GM18517 (cell line): ENCODE results near the gene NAMPT.

Experiments
- ATAC-seq: cut with Tn5 transposase; IDR thresholded peaks from one replicate; pipeline ENCODE4 v1.9.1; 2021; ENCODE audit warnings: mild to moderate bottlenecking, moderate library complexity; ENCODE audit not compliant: unreplicated experiment

The NAMPT gene

GRCh38 chr7:106277976-106278375 lies 6.8 kb downstream of the NAMPT start:
- no peak for ATAC-seq

DNA sequence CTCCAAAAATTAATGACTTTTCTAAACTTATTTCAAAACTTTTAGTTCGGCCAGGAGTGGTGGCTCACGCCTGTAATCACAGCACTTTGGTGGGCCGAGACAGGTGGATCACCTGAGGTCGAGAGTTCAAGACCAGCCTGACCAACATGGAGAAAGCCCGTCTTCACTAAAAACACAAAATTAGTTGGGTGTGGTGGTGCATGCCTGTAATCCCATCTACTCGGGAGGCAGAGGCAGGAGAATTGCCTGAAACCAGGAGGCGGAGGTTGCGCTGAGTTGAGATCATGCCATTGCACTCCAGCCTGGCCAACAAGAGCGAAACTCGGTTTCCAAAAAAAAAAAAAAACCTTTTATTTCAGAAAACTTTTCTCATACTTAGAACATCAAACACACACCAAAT lies 8.3 kb downstream of the NAMPT start:
- no peak for ATAC-seq

- ATAC-seq: no peak
Observed at GRCh38 chr7:106273009-106273668, 11.6 kb downstream of the NAMPT start.

DNA sequence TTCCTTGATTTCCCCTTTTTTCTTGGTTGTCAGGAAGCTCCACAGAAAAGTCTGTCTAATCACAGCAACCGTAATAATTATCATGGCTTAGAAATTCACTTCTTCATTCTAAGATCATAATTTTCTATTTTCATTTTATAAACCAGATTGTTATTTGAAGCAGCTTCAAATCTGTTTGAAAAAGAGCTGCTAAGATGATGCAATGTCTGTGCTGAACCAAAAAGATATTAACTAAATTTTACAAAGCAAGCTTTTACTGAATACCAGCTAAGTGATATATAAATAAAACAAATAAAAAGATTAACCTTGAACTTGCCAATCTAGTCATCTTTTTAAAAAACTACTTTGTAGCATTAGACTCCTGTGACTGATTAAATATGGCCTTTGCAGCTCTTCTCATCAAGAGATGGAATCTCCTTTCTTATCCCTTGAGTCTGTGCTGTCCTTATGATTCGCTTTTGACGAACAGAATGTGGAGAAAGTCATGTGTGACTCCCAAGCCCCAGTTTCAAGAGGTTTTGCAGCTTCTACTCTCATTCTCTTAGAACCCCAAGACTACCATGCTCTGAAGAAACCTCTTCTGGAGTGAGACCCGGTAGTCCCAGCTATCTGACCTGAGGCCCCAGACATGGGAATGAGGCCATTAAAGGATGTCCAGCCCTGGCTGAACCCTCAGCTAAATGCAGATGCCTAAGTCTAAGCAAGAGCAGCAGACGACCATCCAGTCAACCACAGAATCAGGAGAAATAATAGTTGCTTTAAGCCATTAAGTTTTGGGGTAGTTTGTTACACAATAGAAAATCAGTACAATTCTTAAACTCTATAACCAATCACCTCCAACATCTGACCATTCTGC lies 14.4 kb downstream of the NAMPT start:
- ATAC-seq: no peak

GRCh38 chr7:106269254-106269961 lies 15.4 kb downstream of the NAMPT start:
- no peak for ATAC-seq

DNA sequence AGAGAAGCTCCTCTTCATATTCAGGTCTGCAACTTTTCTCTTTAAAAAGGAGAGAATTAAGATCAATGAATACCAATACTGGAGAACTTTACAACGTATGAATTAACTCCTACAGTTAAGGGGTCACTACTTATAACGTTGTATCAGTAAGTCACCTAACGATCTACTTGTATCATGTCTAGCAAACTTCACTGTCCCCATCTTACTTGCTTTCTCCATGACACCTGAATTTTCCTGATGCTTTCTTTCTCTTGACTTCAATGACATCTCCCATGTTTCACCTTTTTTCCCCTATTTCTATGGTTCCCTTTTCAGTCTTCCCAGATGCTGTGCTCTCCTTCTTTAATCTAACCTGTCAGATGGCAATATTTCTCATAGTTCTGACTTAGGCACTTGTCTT lies 19.6 kb downstream of the NAMPT start:
- no peak for ATAC-seq

GRCh38 chr7:106262221-106262881 lies 22.4 kb downstream of the NAMPT start:
- no peak for ATAC-seq

GRCh38 chr7:106260136-106260561 lies 24.6 kb downstream of the NAMPT start:
- peak; percentile 49 for ATAC-seq

DNA sequence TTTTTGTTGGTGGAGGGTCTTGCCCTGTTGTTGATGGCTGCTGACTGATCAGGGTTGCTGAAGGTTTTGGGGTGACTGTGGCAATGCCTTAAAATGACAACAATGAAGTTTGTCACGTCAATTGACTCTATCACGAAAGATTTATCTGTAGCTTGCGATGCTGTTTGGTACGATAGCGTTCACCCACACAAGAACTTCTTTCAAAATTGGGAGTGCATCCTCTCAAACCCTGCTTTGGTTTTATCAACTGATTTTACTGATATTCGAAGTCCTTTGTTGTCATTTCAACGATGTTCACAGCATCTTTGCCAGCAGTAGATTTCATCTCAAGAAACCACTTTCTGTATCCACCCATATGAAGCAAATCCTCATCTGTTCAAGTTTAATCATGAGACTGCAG lies 26.0 kb downstream of the NAMPT start:
- ATAC-seq: no peak

- ATAC-seq: no peak
Observed at GRCh38 chr7:106257752-106258151, 27.0 kb downstream of the NAMPT start.

GRCh38 chr7:106256144-106256543 lies 28.6 kb downstream of the NAMPT start:
- no peak for ATAC-seq

DNA sequence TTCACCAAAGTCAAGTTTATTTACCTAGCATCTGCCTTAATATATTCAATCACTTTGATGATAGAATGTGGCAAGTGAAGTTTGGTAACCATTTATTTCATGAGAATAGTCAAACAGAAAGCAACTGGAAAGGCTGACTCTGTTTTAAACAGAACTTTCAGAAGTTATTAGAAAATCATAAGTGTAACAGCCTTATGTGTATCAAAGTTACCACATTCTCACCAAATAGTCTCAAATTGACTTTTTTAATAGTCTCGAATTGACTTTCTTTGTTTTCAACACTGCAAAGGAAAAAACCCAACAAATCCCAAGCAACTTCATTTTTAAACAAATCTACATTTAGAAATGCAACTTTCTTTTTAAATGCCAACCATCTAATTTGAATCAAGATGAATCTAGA lies 29.5 kb downstream of the NAMPT start:
- ATAC-seq: no peak

GRCh38 chr7:106254525-106255116 lies 30.2 kb downstream of the NAMPT start:
- no peak for ATAC-seq

- ATAC-seq: no peak
Observed at GRCh38 chr7:106252568-106252967, 32.2 kb downstream of the NAMPT start.

- ATAC-seq: no peak
Observed at GRCh38 chr7:106249488-106249887, 35.3 kb downstream of the NAMPT start.

DNA sequence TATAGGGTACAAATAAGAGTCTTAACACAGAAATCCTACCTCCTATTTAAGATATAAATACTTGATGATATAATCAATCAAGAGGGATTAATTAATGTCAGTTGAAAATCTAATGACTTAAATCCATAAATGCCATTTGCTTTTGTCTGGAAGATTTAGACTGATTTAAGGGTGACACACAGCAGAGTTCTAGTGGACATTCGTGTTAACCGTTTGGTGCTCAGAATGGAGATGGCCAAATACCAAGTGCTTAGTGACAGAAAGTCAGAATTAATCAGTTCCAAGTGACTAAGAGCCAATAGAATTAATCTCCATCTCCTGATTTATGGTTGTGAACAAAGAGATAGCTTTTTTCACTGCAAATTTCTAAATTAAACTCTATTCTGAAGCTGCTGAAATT lies 36.2 kb downstream of the NAMPT start:
- no peak for ATAC-seq

DNA sequence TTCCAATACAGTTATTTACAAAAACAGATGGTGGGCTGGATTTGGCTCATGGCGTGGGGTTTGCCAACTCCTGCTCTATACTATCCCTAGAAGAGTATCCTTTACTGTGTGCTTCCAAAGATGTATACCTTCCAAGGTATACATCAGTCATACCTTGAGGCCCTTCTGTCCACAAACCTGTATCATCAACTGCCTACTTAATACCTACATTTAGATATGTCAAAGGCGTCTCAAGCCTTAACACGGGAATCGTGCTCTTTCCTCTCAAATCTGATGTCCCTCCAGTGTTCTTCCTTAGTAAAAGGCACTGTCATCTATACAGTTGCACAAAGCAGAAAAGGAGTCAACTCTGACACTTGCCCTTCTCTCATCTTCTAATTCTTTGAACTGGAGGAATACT lies 36.9 kb downstream of the NAMPT start:
- ATAC-seq: no peak

DNA sequence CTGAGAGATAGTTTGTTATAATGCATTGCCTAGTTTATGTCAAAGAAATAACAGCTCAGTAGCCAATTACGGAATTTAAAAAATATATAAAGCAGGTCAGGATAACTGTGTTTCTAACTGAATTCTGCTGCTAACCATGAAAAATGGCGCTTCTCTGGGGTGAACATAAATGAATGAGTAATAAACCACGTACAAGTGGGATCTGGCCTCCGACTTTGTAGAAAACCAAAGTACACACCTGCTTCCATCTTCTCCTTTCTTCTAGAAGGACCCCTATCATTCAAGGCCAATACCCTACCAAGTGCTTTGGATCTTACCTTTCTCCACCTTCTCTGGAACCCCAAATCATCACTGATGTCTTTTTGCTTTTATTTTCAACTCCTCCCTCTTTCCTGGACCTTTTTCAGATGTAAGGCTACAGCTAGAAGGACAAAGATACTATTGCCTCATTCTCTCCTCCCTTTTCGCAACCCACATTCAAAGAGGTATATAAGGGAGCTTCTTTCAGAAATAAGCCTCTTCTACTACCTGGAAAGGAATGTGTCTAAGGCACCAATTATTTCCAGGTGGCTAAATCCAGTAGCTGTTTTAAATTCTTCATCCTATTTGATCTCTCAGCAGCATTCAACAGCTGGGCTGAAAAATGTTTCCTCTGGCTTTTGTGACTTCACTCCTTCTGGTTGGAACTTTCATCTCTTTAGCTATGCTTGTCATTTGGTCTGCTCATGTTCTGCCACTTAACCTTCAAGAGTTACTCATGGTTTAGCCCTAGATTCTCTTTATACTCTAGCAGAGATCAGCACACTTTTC lies 37.7 kb downstream of the NAMPT start:
- ATAC-seq: no peak

DNA sequence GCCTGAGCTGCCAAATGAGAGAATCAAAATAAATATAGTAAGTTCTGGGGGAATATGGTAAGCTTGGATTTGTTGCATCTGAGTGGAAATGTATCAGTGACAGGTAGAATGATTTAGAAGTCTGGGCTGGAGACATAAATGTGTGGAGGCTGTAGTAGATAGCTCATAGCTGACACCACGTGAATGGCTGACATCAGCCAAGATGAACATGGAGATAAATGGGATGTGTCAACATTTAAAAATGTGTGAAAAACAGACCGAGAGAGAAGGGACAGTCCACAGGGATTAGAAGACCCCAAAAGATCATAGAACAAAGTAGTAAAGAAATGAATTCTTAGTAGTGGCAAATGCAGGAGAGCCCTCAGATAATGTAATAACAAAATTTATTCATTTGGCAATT lies 40.9 kb downstream of the NAMPT start:
- no peak for ATAC-seq

GRCh38 chr7:106239406-106239805 lies 45.4 kb downstream of the NAMPT start:
- ATAC-seq: no peak
